HepG2 (cell line): ENCODE measurements around the gene FDXR. TPM values are rescaled to one million over a fixed set of nuclear protein-coding genes. Genes with fewer than 3 reads are reported as not detected.

Experiments used
- ARNT ChIP-seq: fragments of 450-650 bp; IDR thresholded peaks from 2 replicates; pipeline ENCODE4 v1.6.1; 2017
- CCAR2 ChIP-seq: fragments of 200-400 bp; formaldehyde crosslinking; optimal IDR thresholded peaks from 2 replicates; pipeline ENCODE3; 2018; ENCODE audit warnings: low read depth, mild to moderate bottlenecking, low read length, moderate library complexity
- FLYWCH1 ChIP-seq: sonication (generic); formaldehyde crosslinking; IDR thresholded peaks from 2 replicates; pipeline ENCODE4 v1.8.1; 2023; ENCODE audit warnings: mild to moderate bottlenecking, missing genetic modification reagents
- GFI1 ChIP-seq: sonication (generic); formaldehyde crosslinking; IDR thresholded peaks from 2 replicates; pipeline ENCODE4 v1.5.0; 2020; ENCODE audit warnings: missing genetic modification reagents, mild to moderate bottlenecking, borderline replicate concordance
- GTF3A ChIP-seq: sonication (generic); formaldehyde crosslinking; conservative IDR thresholded peaks from 2 replicates; pipeline ENCODE4 v1.4.0; 2020; ENCODE audit warnings: mild to moderate bottlenecking, missing genetic modification reagents
- HIVEP1 ChIP-seq: sonication (generic); formaldehyde crosslinking; IDR thresholded peaks from 2 replicates; pipeline ENCODE4 v1.4.0; 2020; ENCODE audit warnings: mild to moderate bottlenecking, missing genetic modification reagents
- KLF13 ChIP-seq: sonication (generic); formaldehyde crosslinking; IDR thresholded peaks from 2 replicates; pipeline ENCODE4 v1.4.0; 2020; ENCODE audit warnings: mild to moderate bottlenecking, missing genetic modification reagents
- NCOA5 ChIP-seq: sonication (generic); formaldehyde crosslinking; IDR thresholded peaks from 2 replicates; pipeline ENCODE4 v1.4.0; 2020; ENCODE audit warnings: missing genetic modification reagents
- NFYB ChIP-seq: sonication (generic); formaldehyde crosslinking; IDR thresholded peaks from 2 replicates; pipeline ENCODE4 v1.4.0; 2020; ENCODE audit warnings: missing genetic modification reagents
- SALL2 ChIP-seq: sonication (generic); formaldehyde crosslinking; IDR thresholded peaks from 2 replicates; pipeline ENCODE4 v1.8.1; 2023; ENCODE audit warnings: mild to moderate bottlenecking, missing genetic modification reagents, inconsistent platforms
- U2AF1 ChIP-seq: fragments of 200-400 bp; formaldehyde crosslinking; optimal IDR thresholded peaks from 2 replicates; pipeline ENCODE3; 2017; ENCODE audit warnings: mild to moderate bottlenecking, low read depth, low read length
- ZNF124 ChIP-seq: sonication (generic); formaldehyde crosslinking; IDR thresholded peaks from 2 replicates; pipeline ENCODE4 v1.4.0; 2020; ENCODE audit warnings: missing genetic modification reagents
- ZNF501 ChIP-seq: sonication (generic); formaldehyde crosslinking; IDR thresholded peaks from 2 replicates; pipeline ENCODE4 v1.5.1; 2020; ENCODE audit warnings: mild to moderate bottlenecking, moderate library complexity, missing genetic modification reagents
- ZNF775 ChIP-seq: sonication (generic); formaldehyde crosslinking; IDR thresholded peaks from 2 replicates; pipeline ENCODE4 v1.4.0; 2020; ENCODE audit warnings: missing genetic modification reagents, mild to moderate bottlenecking, moderate library complexity, borderline replicate concordance
- ZNF841 ChIP-seq: sonication (generic); formaldehyde crosslinking; IDR thresholded peaks from 2 replicates; pipeline ENCODE4 v1.8.1; 2023; ENCODE audit warnings: missing genetic modification reagents, borderline replicate concordance
- polyA plus RNA-seq, 8 experiments: library from polyadenylated mRNA; depleted of rRNA in 3 of 8; stranded (reverse) in 7 of 8; unstranded in 1 of 8; fragments of >200 nt; fragmentation: Illumina TruSeq in 4 of 8; extraction: Trizol in 4 of 8; gene quantifications; 2 replicates each; pipeline versions ENCODE4 v1.2.1 to v1.2.3, GENCODE V29; 2011 to 2016; ENCODE audit warnings: low read depth in 4 of 8, missing spikeins in 1 of 8, mixed read lengths in 1 of 8; ENCODE audit not compliant: insufficient read depth in 1 of 8
- total RNA-seq, 5 experiments: library from RNA; depleted of rRNA; stranded (reverse); fragments of >200 nt; fragmentation: Illumina TruSeq; extraction: Trizol; gene quantifications; 2 replicates each; pipeline ENCODE4 v1.2.3, GENCODE V29; 2016; ENCODE audit warnings: low read depth in 1 of 5
- TF ChIP-seq, protein P1 (sequence below): sonication (generic); formaldehyde crosslinking; IDR thresholded peaks from 2 replicates; pipeline ENCODE4 v1.4.0; 2020; ENCODE audit warnings: missing genetic modification reagents, mild to moderate bottlenecking, borderline replicate concordance
- TF ChIP-seq, protein P2 (sequence below): sonication (generic); formaldehyde crosslinking; conservative IDR thresholded peaks from 2 replicates; pipeline ENCODE4 v1.5.0; 2020; ENCODE audit warnings: missing genetic modification reagents
- TF ChIP-seq, protein P3 (sequence below), 2 experiments: sonication (generic) in 1 of 2; formaldehyde crosslinking in 1 of 2; IDR thresholded peaks; 2 replicates each; pipeline versions ENCODE4 v1.4.0 to v1.6.1; 2018 to 2020; ENCODE audit warnings: missing genetic modification reagents in 2 of 2, borderline replicate concordance in 1 of 2, low read depth in 1 of 2, mild to moderate bottlenecking in 1 of 2, missing biosample characterization in 1 of 2
- TF ChIP-seq, protein P4 (sequence below): IDR thresholded peaks from 2 replicates; pipeline ENCODE4 v1.6.1; 2016; ENCODE audit warnings: missing compliant biosample characterization, missing genetic modification reagents, borderline replicate concordance
- TF ChIP-seq, protein P5 (sequence below): sonication (generic); formaldehyde crosslinking; IDR thresholded peaks from 2 replicates; pipeline ENCODE4 v1.5.1; 2020; ENCODE audit warnings: mild to moderate bottlenecking, moderate library complexity, missing genetic modification reagents

The FDXR gene
- total and polyA plus RNA-seq, 2 of the 13 experiments (the other 11 are each of a cell fraction or from before 2014, with no cell fraction given): 23.4 to 116 TPM

DNA sequence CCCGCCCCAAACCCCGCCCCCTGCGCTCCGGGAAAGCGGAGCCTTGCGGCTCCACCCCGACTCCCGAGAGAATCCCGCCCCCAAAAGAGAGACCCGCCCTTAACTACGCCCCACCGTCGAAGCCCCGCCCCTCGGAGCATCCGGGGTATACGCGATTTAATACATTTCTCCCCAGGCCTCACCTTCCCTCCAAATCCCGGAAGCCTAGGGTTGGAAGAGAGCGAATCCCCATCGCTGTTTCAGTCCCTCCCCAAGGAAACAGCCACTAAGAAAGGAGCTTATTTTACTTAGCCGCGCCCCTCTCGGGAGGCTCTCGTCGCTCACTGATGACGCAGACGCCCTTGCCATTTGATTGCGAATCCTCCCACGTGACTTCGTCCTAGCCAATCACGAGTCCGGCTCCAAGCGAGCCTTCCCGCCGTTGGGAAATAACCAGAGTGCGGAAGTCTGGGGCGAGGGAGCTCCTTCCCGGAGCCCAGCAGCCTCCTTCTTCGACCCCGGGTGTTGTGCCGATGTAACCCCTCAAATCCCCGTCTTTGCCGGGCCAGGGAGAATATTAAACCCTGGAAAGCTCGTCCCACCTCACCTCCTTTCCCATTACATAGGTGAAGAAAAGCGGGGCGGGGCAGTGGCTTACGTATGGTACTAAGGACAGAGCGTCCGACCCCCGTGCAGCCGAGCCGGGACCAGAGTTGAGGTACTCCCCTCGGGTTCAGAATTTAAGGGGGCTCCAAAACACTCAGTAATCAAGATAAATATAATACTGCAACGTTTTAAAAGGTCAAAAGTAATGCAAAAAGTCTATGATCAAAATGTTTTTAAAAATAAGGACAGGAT, 461 bp upstream of the FDXR start (continued):
- TF ChIP-seq, protein P1, sequence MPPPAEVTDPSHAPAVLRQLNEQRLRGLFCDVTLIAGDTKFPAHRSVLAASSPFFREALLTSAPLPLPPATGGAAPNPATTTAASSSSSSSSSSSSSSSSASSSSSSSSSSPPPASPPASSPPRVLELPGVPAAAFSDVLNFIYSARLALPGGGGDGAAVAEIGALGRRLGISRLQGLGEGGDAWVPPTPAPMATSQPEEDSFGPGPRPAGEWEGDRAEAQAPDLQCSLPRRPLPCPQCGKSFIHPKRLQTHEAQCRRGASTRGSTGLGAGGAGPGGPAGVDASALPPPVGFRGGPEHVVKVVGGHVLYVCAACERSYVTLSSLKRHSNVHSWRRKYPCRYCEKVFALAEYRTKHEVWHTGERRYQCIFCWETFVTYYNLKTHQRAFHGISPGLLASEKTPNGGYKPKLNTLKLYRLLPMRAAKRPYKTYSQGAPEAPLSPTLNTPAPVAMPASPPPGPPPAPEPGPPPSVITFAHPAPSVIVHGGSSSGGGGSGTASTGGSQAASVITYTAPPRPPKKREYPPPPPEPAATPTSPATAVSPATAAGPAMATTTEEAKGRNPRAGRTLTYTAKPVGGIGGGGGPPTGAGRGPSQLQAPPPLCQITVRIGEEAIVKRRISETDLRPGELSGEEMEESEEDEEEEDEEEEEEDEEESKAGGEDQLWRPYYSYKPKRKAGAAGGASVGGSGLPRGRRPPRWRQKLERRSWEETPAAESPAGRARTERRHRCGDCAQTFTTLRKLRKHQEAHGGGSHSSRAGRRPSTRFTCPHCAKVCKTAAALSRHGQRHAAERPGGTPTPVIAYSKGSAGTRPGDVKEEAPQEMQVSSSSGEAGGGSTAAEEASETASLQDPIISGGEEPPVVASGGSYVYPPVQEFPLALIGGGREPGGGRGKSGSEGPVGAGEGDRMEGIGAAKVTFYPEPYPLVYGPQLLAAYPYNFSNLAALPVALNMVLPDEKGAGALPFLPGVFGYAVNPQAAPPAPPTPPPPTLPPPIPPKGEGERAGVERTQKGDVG (CRISPR knock-in tag): no peak
- TF ChIP-seq HIVEP1 (CRISPR knock-in tag) (no peak), ZNF124 (CRISPR knock-in tag) (peak; percentile 68; the same call in 1 of the 2 replicates), CCAR2 (no peak), NFYB (CRISPR knock-in tag) (peak; percentile 97), SALL2 (CRISPR knock-in tag) (peak; percentile 38; the same call in 1 of the 2 replicates), ZNF775 (no peak), U2AF1 (no peak), GTF3A (no peak), KLF13 (CRISPR knock-in tag) (no peak), FLYWCH1 (CRISPR knock-in tag) (no peak), ZNF841 (CRISPR knock-in tag) (no peak), ZNF501 (CRISPR knock-in tag) (peak; percentile 85), NCOA5 (CRISPR knock-in tag) (no peak), ARNT (no peak), GFI1 (no peak)
- TF ChIP-seq, protein P2, sequence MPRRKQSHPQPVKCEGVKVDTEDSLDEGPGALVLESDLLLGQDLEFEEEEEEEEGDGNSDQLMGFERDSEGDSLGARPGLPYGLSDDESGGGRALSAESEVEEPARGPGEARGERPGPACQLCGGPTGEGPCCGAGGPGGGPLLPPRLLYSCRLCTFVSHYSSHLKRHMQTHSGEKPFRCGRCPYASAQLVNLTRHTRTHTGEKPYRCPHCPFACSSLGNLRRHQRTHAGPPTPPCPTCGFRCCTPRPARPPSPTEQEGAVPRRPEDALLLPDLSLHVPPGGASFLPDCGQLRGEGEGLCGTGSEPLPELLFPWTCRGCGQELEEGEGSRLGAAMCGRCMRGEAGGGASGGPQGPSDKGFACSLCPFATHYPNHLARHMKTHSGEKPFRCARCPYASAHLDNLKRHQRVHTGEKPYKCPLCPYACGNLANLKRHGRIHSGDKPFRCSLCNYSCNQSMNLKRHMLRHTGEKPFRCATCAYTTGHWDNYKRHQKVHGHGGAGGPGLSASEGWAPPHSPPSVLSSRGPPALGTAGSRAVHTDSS (CRISPR knock-in tag): no peak
- TF ChIP-seq, protein P3, sequence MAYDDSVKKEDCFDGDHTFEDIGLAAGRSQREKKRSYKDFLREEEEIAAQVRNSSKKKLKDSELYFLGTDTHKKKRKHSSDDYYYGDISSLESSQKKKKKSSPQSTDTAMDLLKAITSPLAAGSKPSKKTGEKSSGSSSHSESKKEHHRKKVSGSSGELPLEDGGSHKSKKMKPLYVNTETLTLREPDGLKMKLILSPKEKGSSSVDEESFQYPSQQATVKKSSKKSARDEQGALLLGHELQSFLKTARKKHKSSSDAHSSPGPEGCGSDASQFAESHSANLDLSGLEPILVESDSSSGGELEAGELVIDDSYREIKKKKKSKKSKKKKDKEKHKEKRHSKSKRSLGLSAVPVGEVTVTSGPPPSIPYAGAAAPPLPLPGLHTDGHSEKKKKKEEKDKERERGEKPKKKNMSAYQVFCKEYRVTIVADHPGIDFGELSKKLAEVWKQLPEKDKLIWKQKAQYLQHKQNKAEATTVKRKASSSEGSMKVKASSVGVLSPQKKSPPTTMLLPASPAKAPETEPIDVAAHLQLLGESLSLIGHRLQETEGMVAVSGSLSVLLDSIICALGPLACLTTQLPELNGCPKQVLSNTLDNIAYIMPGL (CRISPR knock-in tag; IDR thresholded peaks at IDR 0.05; ENCODE audit: borderline replicate concordance in 1 of 2, low read depth in 1 of 2): no peak; a peak in 1 of 4 replicates
- TF ChIP-seq, protein P4, sequence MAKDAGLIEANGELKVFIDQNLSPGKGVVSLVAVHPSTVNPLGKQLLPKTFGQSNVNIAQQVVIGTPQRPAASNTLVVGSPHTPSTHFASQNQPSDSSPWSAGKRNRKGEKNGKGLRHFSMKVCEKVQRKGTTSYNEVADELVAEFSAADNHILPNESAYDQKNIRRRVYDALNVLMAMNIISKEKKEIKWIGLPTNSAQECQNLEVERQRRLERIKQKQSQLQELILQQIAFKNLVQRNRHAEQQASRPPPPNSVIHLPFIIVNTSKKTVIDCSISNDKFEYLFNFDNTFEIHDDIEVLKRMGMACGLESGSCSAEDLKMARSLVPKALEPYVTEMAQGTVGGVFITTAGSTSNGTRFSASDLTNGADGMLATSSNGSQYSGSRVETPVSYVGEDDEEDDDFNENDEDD (CRISPR knock-in tag): peak; percentile 99
- TF ChIP-seq, protein P5, sequence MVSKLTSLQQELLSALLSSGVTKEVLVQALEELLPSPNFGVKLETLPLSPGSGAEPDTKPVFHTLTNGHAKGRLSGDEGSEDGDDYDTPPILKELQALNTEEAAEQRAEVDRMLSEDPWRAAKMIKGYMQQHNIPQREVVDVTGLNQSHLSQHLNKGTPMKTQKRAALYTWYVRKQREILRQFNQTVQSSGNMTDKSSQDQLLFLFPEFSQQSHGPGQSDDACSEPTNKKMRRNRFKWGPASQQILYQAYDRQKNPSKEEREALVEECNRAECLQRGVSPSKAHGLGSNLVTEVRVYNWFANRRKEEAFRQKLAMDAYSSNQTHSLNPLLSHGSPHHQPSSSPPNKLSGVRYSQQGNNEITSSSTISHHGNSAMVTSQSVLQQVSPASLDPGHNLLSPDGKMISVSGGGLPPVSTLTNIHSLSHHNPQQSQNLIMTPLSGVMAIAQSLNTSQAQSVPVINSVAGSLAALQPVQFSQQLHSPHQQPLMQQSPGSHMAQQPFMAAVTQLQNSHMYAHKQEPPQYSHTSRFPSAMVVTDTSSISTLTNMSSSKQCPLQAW (CRISPR knock-in tag): peak; percentile 72
